ENCODE measurements around the gene CCDC127. TPM values are rescaled to one million over a fixed set of nuclear protein-coding genes. Genes with fewer than 3 reads are reported as not detected.
"Not testable (repeated sequence)": the region's sequence is repeated elsewhere in the genome, so short reads cannot be mapped to it uniquely, and the experiment has no call there.

Gene CCDC127
- total RNA-seq, 1 experiment from 2014 or later: 5.9 TPM

- no peak for DNase-seq (ENCODE audit: low spot score)
Observed at GRCh38 chr5:173392-174290, 44.3 kb downstream of the CCDC127 start.

GRCh38 chr5:172841-173251 is 45.1 kb downstream of the CCDC127 start:
- DNase-seq (ENCODE audit: low spot score): no peak

- DNase-seq (ENCODE audit: low spot score): no peak
Observed at GRCh38 chr5:172421-172820, 45.5 kb downstream of the CCDC127 start.

GRCh38 chr5:171801-172331 is 46.1 kb downstream of the CCDC127 start:
- DNase-seq (ENCODE audit: low spot score): no peak

- no peak for DNase-seq (ENCODE audit: low spot score)
Observed at GRCh38 chr5:170971-171800, 46.8 kb downstream of the CCDC127 start.

- no peak for DNase-seq (ENCODE audit: low spot score)
Observed at GRCh38 chr5:169728-170094, 48.2 kb downstream of the CCDC127 start.

GRCh38 chr5:169071-169727 is 48.8 kb downstream of the CCDC127 start:
- no peak for DNase-seq (ENCODE audit: low spot score)

GRCh38 chr5:167982-168660 is 49.8 kb downstream of the CCDC127 start:
- no peak for DNase-seq (ENCODE audit: low spot score)

GRCh38 chr5:167511-167910 is 50.4 kb downstream of the CCDC127 start:
- DNase-seq (ENCODE audit: low spot score): no peak

- DNase-seq (ENCODE audit: low spot score): no peak
Observed at GRCh38 chr5:166441-167372, 51.2 kb downstream of the CCDC127 start.

- DNase-seq (ENCODE audit: low spot score): not testable (repeated sequence)
Observed at GRCh38 chr5:164783-165182, 53.2 kb downstream of the CCDC127 start.

GRCh38 chr5:164244-164643 is 53.7 kb downstream of the CCDC127 start:
- no peak for DNase-seq (ENCODE audit: low spot score)

GRCh38 chr5:163841-164240 is 54.1 kb downstream of the CCDC127 start:
- no peak for DNase-seq (ENCODE audit: low spot score)

- no peak for DNase-seq (ENCODE audit: low spot score)
Observed at GRCh38 chr5:163338-163620, 54.7 kb downstream of the CCDC127 start.

- no peak for DNase-seq (ENCODE audit: low spot score)
Observed at GRCh38 chr5:162565-163337, 55.2 kb downstream of the CCDC127 start.

- DNase-seq (ENCODE audit: low spot score): no peak
Observed at GRCh38 chr5:162190-162564, 55.8 kb downstream of the CCDC127 start.

- DNase-seq (ENCODE audit: low spot score): no peak
Observed at GRCh38 chr5:161803-162110, 56.2 kb downstream of the CCDC127 start.

- DNase-seq (ENCODE audit: low spot score): no peak
Observed at GRCh38 chr5:160921-161802, 56.8 kb downstream of the CCDC127 start.

- DNase-seq (ENCODE audit: low spot score): no peak
Observed at GRCh38 chr5:160173-160510, 57.8 kb downstream of the CCDC127 start.

Data from HT-29 (cell line).